Measurements from ENCODE around the gene FHL1.
"Not testable (repeated sequence)": the region's sequence is repeated elsewhere in the genome, so short reads cannot be mapped to it uniquely, and the experiment has no call there.

Gene FHL1

DNA sequence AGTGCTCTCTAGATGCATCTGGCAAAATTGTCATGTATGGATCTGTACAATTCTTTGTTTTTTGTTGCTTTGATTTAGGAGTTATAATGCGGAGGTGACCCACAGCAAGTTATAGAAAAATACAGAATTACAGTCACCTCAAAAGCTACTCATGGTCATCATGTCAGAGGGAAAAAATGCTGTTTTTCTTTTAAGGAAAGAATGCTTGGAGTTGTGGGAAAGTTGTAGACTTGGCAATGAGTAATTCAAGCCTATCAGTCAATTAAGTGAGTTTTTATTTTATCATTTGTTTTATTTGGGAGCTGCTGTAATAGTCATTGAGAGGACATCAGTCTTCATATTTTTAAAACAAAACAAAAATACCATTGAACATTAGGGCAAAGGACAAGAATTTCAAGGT, 16.4 kb downstream of the FHL1 start:
- Histone ChIP-seq H3K4me3 (ENCODE audit: low read length) (no peak overlapping the region), H2AFZ (ENCODE audit: low read depth, low read length) (no peak overlapping the region), H3K4me1 (ENCODE audit: low read length) (no peaks in the 10 kb centered on the region), H4K20me1 (ENCODE audit: insufficient read depth, low read length) (no peaks in the 10 kb centered on the region), H3K9me3 (ENCODE audit: insufficient read depth, low read length) (no peaks in the 10 kb centered on the region), H3K27ac (ENCODE audit: low read length) (no peak overlapping the region), H3K36me3 (replicated peaks; ENCODE audit: low read depth, low read length) (no peaks in the 10 kb centered on the region), H3K79me2 (ENCODE audit: low read length) (no peaks in the 10 kb centered on the region), H3K27me3 (ENCODE audit: low read depth, low read length) (no peaks in the 10 kb centered on the region), H3K4me2 (ENCODE audit: low read length) (no peak overlapping the region), H3K9ac (ENCODE audit: low read length) (no peak overlapping the region)
- no peak for TF ChIP-seq EZH2phosphoT487 (IDR thresholded peaks at IDR 0.05; ENCODE audit: low read depth)
- TF ChIP-seq, protein P1, sequence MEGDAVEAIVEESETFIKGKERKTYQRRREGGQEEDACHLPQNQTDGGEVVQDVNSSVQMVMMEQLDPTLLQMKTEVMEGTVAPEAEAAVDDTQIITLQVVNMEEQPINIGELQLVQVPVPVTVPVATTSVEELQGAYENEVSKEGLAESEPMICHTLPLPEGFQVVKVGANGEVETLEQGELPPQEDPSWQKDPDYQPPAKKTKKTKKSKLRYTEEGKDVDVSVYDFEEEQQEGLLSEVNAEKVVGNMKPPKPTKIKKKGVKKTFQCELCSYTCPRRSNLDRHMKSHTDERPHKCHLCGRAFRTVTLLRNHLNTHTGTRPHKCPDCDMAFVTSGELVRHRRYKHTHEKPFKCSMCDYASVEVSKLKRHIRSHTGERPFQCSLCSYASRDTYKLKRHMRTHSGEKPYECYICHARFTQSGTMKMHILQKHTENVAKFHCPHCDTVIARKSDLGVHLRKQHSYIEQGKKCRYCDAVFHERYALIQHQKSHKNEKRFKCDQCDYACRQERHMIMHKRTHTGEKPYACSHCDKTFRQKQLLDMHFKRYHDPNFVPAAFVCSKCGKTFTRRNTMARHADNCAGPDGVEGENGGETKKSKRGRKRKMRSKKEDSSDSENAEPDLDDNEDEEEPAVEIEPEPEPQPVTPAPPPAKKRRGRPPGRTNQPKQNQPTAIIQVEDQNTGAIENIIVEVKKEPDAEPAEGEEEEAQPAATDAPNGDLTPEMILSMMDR (IDR thresholded peaks at IDR 0.05; ENCODE audit: low read depth, low read length), result no peak

DNA sequence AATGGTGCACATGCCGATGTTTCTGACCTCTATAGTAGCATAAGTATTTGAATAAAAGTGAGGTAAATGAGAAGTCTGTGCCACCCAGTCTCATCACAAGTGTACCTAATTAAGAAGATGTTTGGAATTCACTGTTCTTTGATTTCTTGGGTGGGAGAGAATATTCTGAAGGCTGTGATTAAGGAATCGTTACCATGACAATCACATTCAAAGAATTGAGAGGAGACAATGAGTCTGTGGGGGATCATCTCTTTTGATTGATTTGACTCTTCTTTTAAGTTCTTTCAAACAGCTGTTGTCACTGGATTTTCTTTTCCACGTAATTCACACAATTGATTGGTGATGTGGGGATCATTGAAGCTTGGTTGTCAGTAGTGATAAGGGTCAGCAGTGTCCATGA, 18.1 kb downstream of the FHL1 start:
- Histone ChIP-seq H3K9me3 (ENCODE audit: insufficient read depth, low read length) (no peaks in the 10 kb centered on the region), H3K9ac (ENCODE audit: low read length) (no peak overlapping the region), H3K36me3 (replicated peaks; ENCODE audit: low read depth, low read length) (no peaks in the 10 kb centered on the region), H3K4me3 (ENCODE audit: low read length) (no peak overlapping the region), H3K4me2 (ENCODE audit: low read length) (no peak overlapping the region), H4K20me1 (ENCODE audit: insufficient read depth, low read length) (no peaks in the 10 kb centered on the region), H3K27ac (ENCODE audit: low read length) (no peak overlapping the region), H3K79me2 (ENCODE audit: low read length) (no peaks in the 10 kb centered on the region), H3K27me3 (ENCODE audit: low read depth, low read length) (no peaks in the 10 kb centered on the region), H3K4me1 (ENCODE audit: low read length) (no peaks in the 10 kb centered on the region), H2AFZ (ENCODE audit: low read depth, low read length) (no peak overlapping the region)
- TF ChIP-seq, protein P1 (IDR thresholded peaks at IDR 0.05; ENCODE audit: low read depth, low read length), result no peak
- TF ChIP-seq EZH2phosphoT487 (IDR thresholded peaks at IDR 0.05; ENCODE audit: low read depth), result no peak

DNA sequence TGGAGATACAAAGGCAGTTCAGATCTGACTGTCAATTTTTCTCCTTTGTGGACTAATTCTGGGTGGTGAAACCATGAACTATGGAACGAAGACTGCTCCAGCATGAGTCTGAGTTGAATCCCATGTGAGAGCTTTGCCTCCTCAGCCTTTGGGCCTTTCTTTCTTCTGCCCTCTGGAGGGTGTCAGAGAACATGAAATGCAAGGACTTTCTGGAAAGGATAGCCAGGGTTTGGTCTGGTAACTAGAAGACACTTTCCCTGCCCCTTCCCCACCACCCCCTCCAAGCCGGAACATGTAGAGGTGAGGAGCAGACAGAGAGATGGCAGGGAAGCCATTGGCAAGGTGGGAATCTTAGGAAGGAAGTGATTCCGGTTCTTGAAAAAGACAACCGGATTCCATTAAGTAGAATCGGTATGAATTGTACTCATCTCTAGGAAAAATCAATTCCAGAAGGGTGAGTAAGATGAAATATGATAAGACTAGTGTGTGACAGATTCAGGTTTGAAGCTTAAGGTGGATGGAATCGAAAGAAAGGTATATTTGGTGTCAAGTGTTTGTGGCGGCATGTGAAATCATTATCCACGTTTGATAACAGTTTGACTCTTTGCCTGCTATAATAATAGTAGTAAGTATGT, 19.0 kb downstream of the FHL1 start:
- Histone ChIP-seq H3K27me3 (ENCODE audit: low read depth, low read length) (no peaks in the 10 kb centered on the region), H3K27ac (ENCODE audit: low read length) (no peak overlapping the region), H3K9me3 (ENCODE audit: insufficient read depth, low read length) (no peaks in the 10 kb centered on the region), H3K4me3 (ENCODE audit: low read length) (no peak overlapping the region), H3K4me1 (ENCODE audit: low read length) (no peaks in the 10 kb centered on the region), H3K4me2 (ENCODE audit: low read length) (no peak overlapping the region), H3K79me2 (ENCODE audit: low read length) (no peaks in the 10 kb centered on the region), H4K20me1 (ENCODE audit: insufficient read depth, low read length) (no peaks in the 10 kb centered on the region), H3K36me3 (replicated peaks; ENCODE audit: low read depth, low read length) (no peaks in the 10 kb centered on the region), H3K9ac (ENCODE audit: low read length) (no peak overlapping the region), H2AFZ (ENCODE audit: low read depth, low read length) (no peak overlapping the region)
- TF ChIP-seq, protein P1 (IDR thresholded peaks at IDR 0.05; ENCODE audit: low read depth, low read length), result peak; percentile 17; the same call in 1 of the 2 replicates
- no peak for TF ChIP-seq EZH2phosphoT487 (IDR thresholded peaks at IDR 0.05; ENCODE audit: low read depth)

DNA sequence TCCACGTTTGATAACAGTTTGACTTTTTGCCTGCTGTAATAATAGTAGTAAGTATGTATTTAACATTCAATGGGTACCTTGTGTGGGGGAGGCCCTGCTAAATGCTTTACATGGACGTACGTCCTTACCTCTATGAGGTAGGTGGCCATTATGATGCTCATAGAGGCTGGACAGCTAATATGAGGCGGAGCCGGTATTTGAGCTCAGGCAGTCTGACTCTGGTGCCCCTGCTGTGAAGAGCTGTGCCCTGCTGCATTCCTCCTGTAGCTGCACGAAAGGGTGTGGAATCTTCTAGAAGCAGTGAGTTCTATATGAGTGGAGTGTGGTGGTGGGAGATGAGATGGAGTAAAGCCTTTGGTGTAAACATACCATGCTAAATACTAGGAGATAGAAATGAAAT, 20.7 kb downstream of the FHL1 start:
- H3K27ac ChIP-seq (ENCODE audit: low read length); H3K4me2 ChIP-seq (ENCODE audit: low read length); H3K9ac ChIP-seq (ENCODE audit: low read length); H3K27me3 ChIP-seq (ENCODE audit: low read depth, low read length); H3K79me2 ChIP-seq (ENCODE audit: low read length); H3K4me3 ChIP-seq (ENCODE audit: low read length); H3K4me1 ChIP-seq (ENCODE audit: low read length); H3K36me3 ChIP-seq (replicated peaks; ENCODE audit: low read depth, low read length); H3K9me3 ChIP-seq (ENCODE audit: insufficient read depth, low read length); H2AFZ ChIP-seq (ENCODE audit: low read depth, low read length); H4K20me1 ChIP-seq (ENCODE audit: insufficient read depth, low read length): not testable (repeated sequence)
